Measurements from ENCODE around the gene NUP93.

The NUP93 gene

DNA sequence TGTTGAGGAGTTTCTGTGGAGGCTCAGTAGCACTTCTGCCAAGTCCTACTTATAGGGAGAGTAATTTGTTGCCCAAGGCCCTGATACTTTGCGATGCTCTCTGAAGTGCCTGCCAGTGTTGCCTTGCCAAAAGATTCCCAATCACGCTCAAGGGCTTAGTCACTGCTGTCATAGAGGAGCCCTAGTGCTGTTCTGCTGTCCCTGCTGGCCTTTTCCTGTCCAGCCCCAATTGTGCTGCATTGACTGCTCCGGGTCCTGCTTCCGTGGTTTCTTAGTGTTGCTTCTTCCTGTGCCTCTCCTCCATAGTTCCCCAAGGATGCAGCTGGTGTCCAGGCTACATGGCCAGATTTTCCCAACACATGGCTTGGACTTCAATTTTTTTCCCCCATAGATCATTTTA, 13.9 kb downstream of the NUP93 start:
- no peak for DNase-seq (ENCODE audit: low read depth in 3 of 3)

- DNase-seq (ENCODE audit: low read depth in 3 of 3) = no peak
These were observed 15.2 kb downstream of the NUP93 start for GRCh38 chr16:56744996-56745640.

- DNase-seq (ENCODE audit: low read depth in 3 of 3) = no peak
These were observed 17.6 kb downstream of the NUP93 start for GRCh38 chr16:56747486-56748045.

DNA sequence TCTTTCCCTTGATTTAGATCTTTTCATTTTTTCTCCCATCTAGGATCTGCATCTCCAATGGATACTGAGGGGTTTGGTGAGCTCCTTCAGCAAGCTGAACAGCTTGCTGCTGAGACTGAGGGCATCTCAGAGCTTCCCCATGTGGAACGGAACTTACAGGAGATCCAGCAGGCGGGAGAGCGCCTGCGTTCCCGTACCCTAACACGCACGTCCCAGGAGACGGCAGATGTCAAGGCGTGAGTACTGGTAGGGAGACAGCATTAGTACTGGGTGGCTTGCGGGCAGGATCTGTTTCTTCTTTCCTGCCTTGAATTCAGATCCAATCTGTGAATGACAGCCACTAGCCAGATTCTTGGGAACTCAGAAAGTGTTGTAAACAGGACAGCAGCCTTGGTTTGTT, 18.3 kb downstream of the NUP93 start:
- DNase-seq (ENCODE audit: low read depth in 3 of 3) = no peak

GRCh38 chr16:56748826-56749225, 18.9 kb downstream of the NUP93 start:
- no peak for DNase-seq (ENCODE audit: low read depth in 3 of 3)

DNA sequence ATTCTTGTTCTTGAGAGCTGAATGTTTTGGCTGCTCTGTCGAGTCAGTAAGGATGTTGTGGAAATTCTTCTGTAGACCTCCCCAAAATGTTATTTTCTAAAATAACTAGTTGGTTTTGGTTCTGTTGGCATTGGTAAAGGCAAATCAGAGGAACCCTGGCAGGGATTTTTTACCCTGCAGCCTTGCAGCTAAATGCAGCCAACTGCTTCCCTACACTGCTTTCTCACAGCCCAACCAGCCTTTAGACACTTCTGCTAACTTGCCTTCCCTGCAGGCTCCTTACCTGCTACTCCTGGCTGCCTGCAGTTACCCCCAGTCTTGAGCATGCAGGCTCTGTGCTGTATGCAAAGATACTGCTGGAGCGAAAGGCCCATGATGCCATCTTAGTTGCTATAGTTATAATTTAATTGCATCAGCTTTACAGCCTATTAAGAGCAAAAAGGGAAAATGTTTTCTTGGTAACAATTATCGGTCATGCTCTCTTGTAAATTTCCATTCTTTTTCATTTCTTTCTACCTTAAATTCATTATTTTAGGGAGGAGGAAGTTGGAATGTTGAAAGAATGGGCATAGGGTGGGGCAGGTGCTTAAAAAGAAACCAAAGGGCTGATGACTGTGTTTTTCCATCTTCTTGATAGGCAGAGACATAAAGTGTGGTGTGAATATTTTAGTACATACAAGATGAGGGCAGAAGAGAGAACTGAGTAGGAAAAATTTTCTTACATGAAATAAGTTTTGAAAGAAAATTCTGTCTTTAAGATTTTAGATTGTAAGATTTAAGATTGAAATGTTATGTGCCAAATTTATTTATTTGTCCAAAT, 20.0 kb downstream of the NUP93 start:
- DNase-seq (ENCODE audit: low read depth in 3 of 3) = no peak

DNA sequence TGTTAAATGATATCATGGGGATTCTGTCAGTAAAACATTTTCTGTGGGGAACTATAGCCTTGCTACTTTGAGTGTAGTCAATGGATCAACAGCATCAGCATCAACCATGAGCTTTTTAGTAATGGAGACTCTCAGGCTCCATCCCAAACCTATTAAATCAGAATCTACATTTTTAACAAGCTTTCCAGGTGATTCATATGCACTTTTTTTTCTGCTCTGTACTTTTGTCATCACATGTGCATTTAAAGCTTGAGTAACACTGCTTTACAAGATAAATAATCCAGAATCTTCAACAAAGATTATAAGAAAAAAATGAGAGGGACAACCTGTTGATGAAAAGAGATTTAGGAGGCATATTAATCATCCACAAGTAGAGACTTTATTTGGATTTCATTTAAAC, 23.5 kb downstream of the NUP93 start:
- no peak for DNase-seq (ENCODE audit: low read depth in 3 of 3)

- no peak for DNase-seq (ENCODE audit: low read depth in 3 of 3)
These were observed 25.1 kb downstream of the NUP93 start for GRCh38 chr16:56755038-56755437.

GRCh38 chr16:56758432-56758831, 28.5 kb downstream of the NUP93 start:
- no peak for DNase-seq (ENCODE audit: low read depth in 3 of 3)

DNA sequence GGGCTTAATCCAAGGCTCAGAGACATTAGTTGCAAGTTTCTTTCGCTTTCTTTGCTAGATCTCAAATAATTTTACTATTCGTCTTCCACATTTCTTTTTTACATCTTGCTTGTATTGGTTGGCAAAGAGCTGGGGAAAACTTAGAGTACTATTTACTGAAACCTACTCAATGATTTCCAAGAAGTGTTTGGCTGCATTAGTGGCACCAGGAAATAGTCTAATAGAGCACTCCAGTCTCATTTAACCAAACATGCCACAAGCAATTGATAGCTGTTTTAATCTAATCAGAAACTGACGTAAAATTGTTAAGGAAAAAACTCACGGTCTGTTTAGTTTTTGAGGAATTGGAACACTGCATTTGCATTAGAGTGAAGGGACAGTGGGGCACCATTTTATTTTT, 29.0 kb downstream of the NUP93 start:
- no peak for DNase-seq (ENCODE audit: low read depth in 3 of 3)

DNA sequence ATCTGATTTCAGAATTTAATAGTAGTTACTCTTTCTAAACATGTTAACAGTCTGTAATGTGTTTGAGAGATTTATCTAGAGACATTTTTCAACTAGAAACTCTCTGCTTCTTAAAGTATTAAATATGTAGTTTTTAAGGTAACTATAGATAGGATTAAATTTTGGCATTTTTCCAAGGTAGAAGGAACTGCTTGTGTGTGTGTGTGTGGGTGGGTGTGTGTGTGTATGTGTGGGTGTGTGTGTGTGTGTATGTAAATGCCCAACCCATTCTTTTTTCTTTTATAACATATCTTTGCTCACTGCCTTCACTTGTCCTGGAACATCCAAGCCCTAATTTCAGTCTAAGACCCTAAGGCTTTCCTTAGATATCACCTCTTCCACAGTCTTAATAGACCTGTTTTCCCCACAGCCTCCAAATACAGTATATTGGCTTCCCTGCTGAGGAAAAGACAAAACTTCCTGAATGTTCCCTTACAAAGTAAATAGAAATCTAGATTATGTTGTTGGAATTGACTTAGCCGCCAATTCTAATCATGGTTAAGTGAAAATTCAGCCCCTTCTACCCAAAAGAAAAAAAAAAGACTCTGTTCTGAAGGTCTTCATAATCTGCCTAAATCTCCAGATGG, 33.5 kb downstream of the NUP93 start:
- no peak for DNase-seq (ENCODE audit: low read depth in 3 of 3)

GRCh38 chr16:56764835-56765234, 34.9 kb downstream of the NUP93 start:
- no peak for DNase-seq (ENCODE audit: low read depth in 3 of 3)

GRCh38 chr16:56765949-56766348, 36.0 kb downstream of the NUP93 start:
- DNase-seq (ENCODE audit: low read depth in 3 of 3) = no peak

- no peak for DNase-seq (ENCODE audit: low read depth in 3 of 3)
These were observed 37.1 kb downstream of the NUP93 start for GRCh38 chr16:56767024-56767423.

DNA sequence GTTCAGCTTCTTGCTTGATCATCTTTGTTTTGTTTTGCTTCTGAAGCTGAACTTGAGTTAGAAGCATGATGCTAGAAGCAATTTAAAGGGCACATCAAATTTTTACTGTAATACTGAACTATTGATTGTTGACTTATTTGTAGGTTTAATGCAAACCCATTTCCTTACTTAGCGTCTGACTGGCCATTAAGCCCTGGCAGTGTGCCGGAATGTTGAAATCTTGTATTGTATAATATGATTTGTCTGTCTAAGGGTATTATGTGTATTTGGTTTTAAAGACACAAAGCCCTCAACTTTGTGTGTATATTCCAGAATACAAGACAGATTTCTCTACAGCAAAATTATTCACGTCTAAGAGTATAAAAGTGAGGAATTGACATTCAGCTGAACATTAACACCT, 39.7 kb downstream of the NUP93 start:
- no peak for DNase-seq (ENCODE audit: low read depth in 3 of 3)

- no peak for DNase-seq (ENCODE audit: low read depth in 3 of 3)
These were observed 41.8 kb downstream of the NUP93 start for GRCh38 chr16:56771558-56772279.

- DNase-seq (ENCODE audit: low read depth in 3 of 3) = no peak
These were observed 43.6 kb downstream of the NUP93 start for GRCh38 chr16:56773532-56773931.

DNA sequence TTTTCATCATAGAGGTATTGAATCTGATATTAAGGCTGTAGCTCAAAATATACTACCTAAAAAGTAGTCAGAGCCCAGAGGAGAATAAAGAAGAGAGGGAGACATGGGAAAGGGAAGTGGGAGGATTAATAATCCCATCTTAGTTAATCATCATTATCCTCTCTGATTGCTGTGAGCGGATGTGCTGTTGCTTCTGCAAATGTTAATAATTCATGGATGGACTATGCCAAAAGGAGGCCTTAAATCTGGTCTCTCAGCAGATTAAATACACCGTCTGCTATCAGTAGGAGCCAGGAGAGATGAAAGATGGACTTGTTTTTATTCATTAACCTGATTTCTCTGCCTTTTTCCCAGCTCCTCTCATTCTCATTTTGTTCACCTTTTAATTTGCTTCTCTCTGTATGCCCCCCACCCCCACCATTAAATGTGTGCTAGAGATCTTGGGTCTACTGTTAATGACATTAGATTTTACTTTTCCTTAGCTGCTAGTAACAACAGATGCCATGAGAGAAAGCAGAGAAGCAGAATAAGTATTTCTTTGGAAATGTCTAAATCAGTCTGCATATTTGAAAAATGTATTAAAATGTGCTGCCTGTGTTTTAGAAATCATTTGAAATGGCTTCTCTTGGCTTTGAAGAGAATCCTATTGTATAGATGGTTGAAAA, 44.2 kb downstream of the NUP93 start:
- no peak for DNase-seq (ENCODE audit: low read depth in 3 of 3)

- no peak for DNase-seq (ENCODE audit: low read depth in 3 of 3)
These were observed 45.2 kb downstream of the NUP93 start for GRCh38 chr16:56775162-56775561.

- DNase-seq (ENCODE audit: low read depth in 3 of 3) = no peak
These were observed 46.6 kb downstream of the NUP93 start for GRCh38 chr16:56776562-56776961.

DNA sequence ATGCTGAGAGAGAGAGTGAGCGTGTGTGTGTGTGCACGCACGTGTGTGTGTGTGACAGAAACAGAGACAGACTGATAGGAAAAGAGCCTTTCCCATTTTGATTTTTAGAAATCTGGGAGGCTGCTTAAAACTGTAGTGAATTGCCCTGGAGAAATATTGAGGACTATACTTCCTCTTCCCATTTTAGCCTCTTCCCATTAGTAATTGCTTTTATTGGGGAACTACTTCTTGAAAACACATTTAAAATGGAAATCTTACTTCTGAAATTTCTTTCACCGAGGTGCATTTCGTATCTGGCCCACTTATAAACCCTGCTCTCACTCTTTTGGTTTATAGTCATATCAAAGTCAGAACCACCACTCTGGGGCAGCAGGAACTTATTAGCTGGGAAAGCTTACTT, 47.1 kb downstream of the NUP93 start:
- no peak for DNase-seq (ENCODE audit: low read depth in 3 of 3)

GRCh38 chr16:56777482-56777881, 47.6 kb downstream of the NUP93 start:
- DNase-seq (ENCODE audit: low read depth in 3 of 3) = no peak
